Cerebellar nuclear complex (tissue), 1 donor: Measurements from ENCODE around the gene IVD.
"Not testable (repeated sequence)": the region's sequence is repeated elsewhere in the genome, so short reads cannot be mapped to it uniquely, and the experiment has no call there.

Source experiments
- DNase-seq, 2 experiments: peaks; one replicate each; lab custom pipeline; 2025; lab: John Stamatoyannopoulos, UW

IVD gene

DNA sequence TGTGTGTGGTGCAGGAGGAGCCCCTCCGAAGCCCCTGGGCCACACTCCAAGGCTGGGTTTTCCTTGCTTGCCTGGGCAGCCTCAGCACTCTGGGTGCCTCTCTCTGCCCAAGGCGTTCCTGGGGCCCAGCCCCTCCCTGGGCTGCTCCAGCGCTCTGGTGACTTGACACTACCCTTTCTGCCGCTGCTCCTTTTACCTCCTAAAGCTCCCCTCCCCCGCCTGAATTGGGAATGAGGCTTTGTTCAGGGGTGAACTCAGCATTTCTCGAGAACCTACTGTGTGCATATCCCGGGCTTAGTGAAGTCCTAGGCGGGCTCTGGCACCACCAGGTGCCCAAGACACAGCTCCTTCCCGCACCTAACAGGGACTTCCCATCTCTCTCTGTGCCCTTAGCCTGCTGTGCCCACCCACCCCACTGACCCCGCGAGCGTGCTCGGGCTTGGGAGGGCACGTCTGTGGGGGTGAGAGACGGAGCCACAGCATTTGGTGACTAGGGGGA is 33.9 kb downstream of the IVD start:
- DNase-seq: no peak

GRCh38 chr15:40439960-40440742 is 34.6 kb downstream of the IVD start:
- DNase-seq: no peak

- DNase-seq: peak; percentile 13 to 80
Observed at GRCh38 chr15:40440743-40441564, 35.4 kb downstream of the IVD start, which contains the start of gene BAHD1. TSS of gene BAHD1 (plus strand) at chr15:40440953. CDS start at chr15:40458465, 17,512 bp downstream.

DNA sequence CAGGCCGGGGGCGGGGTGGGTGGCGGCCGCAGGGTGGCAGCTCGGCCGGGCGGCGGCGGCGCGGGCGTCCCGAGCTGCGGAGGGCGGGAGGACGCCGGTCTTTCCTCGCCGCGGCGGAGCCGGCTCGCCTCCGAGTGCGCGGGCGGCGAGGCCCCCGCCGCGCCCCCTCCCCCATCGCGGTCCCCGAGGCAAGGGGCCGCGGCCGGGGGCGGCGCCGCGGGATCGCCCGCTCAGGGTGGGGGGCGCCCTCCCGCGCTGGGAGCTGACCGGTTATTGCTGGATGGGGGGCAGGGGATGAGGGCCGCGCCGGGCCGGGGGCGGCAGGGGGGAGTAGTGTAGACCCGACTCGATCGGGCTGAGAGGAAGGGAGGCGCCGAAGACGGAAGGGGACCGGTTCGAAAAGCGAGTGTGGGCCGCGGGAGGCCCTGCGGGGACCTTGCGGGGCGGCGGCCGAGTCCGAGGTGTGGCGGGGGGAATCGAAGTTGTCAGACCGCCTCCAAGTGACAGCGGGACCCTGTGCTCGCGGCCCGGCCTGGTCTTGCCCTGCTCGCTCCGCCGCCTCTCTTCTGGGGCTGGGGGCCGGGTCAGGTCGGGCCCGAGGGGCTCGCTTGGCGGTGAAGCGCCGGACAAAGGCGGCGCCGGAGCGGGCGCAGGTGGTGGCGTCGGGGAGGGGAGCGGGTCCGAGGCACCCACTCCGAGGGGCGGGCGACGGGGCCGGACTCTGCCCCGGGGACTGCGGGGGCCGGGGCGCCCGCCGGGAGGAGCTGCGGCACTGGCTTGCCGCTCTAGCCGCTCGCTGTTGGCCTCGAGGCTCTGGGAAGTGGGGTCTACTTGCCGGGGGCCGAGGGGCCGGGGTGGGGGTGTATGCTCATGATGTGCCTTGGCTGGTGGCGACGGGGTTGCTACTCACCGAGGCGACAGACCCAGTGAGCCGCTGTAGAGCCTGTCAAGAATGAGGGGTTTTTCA is 36.3 kb downstream of the IVD start:
- no peak for DNase-seq

DNA sequence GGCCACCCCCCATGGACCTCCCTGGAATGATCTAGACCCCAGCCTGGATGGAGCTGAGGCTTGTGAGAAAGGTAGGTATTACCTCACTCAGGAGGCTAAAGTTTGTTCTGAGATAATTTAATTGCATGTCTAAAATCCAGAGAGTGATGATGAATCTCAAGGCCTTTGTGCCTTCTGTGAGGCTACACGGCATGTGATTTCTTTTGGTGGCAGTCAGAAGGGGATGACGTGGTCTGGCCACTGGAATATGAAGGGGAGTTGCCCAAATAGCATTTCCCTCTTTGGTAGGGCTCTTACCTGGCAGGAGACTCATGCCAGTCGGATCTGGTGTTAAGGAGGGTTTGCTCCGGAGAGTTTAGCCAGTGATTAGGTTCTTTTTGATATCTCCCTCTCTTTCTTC is 37.7 kb downstream of the IVD start:
- DNase-seq: no peak

DNA sequence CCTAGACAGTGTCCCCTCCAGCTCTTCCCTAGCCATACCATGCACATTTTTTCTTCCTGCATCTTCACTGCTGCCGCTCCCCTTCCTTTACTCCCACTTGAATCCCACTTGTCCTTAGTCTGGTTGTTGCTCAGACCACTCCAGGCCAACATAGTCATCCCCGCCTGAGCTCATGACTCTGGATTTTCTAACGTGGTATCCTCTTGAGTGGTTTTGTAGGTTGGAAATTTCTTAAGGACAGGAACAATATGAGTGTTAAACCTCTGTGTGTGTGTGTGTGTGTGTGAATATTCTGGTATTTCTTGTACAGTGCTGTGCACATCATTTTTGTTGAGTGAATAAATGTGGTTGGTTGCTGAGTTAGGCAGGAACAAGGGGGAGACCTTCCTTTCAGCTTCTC is 38.3 kb downstream of the IVD start:
- DNase-seq: no peak

- no peak for DNase-seq
Observed at GRCh38 chr15:40444736-40445135, 39.1 kb downstream of the IVD start.

- DNase-seq: no peak
Observed at GRCh38 chr15:40445421-40445922, 39.9 kb downstream of the IVD start.

GRCh38 chr15:40446144-40446543 is 40.5 kb downstream of the IVD start:
- no peak for DNase-seq

DNA sequence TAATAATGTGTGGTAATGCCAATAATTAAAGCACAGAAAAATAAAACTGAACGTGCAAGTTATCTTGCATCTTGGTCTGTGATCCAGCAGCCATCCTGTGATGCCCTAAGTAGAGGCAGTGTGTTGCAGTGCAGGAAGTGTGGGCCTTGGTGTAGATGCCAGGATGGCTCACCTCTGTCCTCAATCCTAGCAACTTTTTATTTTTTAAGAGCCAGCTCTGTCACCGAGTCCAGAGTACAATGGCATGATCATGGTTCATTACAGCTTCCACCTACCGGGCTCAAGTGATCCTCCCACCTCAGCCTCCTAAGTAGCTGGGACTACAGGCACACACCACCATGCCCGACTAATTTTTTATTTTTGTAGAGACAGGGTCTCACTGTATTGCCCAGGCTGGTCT is 42.8 kb downstream of the IVD start:
- DNase-seq: no peak

- no peak for DNase-seq
Observed at GRCh38 chr15:40449275-40449674, 43.7 kb downstream of the IVD start.

DNA sequence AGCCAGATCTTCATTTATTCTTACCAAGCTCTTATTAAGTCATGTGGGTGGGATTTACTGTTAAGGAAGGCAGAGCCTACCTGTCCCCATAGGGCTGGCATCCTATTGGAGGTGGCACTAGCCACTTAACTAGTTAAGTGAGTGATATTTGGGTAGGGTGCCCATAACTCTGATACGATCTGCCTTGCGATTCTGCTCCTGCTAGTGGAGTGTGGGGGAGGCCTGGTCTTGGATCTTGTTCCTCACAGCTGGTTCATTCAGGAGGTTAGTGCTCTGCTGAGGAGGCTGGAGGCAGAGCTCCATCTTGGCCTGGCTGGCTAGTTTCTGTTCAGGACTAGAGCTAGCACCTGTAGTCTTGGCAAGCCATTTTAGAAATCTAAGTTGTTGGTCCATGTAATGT is 44.5 kb downstream of the IVD start:
- DNase-seq: no peak

DNA sequence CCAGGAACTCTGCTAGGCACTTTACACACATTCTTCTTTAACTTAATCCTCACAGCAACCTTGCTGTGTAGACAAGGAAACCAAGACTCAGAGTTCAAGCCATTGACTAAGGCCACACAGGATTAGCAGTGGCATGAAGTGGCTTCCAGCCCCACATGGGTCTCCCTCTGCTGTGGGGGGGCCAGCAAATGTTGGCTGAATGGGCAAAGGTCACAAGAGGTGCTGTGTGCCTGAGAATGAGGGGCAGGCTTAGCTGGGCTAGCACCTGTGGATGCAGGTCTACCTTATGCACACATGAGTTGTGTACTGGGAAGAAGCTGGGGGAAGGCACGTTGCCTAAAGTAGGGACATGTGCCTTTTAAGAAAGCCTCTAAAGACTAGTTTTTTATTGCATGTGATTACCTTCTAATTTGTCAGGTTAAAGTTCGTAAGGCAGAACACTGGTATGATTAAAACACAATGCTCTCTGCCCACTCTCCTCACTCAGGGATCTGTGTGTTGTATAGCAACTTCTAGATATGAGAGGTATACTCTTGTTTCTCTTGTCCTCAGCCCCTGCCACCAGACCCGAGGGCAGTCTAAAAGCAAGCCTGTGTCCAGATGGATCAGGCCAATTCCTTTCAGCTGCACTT is 46.0 kb downstream of the IVD start:
- no peak for DNase-seq

DNA sequence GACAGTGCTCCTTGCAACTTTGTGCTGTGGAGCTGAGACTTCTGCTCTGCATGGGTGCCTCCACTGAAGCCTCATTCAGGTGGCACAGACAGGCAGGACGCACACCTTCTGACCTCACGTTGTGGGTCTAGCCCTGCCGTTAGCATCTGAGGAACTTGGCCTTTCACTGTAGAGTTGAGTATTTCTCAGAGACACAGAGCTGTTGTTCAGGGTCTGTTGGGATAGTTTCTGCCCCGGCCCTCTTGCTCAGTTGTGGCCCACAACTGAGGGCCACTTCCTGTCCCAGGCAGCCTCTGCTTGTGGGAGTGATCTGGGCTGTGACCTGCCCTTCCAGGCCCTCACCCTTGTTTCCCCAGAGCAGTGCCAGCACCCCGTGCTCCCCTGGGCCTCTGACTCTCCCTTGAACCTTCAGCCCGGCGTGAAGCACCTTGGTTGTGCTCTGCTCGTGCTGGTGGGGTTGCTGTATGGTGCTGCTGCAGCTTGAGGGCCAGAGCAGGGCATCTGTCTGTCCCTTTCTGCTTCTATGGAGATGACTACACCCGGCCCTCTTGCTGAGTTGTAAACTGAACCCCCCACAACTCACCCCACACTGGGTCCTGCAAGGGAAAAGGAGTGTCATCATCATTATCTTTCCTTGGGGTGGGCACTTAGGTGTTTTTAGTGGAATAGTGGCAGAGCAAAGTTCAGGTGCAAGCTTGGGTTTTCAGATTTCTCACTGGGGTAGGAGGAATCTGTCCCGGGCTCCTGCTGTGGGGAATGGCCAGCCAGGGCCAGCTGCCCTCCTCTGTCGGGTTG is 46.9 kb downstream of the IVD start:
- no peak for DNase-seq

DNA sequence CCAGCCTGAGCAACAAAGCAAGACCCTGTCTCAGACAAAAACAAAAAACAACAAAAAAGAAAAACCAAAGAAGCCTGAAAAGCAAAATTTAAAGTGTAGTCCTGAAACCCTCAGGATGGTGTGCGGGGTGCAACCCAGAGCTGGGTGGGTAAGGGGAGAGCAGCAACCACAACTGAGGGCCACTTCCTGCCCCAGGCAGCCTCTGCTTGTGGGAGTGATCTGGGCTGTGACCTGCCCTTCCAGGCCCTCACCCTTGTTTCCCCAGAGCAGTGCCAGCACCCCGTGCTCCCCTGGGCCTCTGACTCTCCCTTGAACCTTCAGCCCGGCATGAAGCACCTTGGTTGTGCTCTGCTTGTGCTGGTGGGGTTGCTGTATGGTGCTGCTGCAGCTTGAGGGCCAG is 48.3 kb downstream of the IVD start:
- not testable (repeated sequence) for DNase-seq

GRCh38 chr15:40454904-40455391 is 49.4 kb downstream of the IVD start:
- no peak for DNase-seq

GRCh38 chr15:40456299-40456712 is 50.7 kb downstream of the IVD start:
- no peak for DNase-seq

DNA sequence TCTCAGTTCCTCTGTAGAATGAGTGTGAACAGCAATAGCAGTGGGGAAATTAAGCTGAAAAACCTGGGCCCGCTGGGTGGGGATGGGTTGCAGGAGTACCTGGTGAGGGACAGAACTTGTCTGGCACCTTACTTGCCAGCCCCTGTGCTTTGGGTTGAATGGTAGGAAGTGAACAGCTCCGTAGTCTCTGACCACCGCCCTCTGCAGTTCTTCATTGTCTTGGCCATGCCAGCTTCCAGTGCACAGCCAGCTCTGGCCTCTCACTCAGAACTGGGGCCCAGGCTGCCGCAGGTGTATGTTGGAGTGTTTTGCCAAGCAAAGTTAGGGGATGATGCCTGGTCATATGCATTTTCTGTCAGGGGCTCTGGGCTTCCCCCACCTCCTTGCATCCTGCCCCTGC is 51.1 kb downstream of the IVD start:
- DNase-seq: no peak

- no peak for DNase-seq
Observed at GRCh38 chr15:40458495-40459371, 53.1 kb downstream of the IVD start.
